Measurements from ENCODE around the gene PPP1R16B.

PPP1R16B gene

DNA sequence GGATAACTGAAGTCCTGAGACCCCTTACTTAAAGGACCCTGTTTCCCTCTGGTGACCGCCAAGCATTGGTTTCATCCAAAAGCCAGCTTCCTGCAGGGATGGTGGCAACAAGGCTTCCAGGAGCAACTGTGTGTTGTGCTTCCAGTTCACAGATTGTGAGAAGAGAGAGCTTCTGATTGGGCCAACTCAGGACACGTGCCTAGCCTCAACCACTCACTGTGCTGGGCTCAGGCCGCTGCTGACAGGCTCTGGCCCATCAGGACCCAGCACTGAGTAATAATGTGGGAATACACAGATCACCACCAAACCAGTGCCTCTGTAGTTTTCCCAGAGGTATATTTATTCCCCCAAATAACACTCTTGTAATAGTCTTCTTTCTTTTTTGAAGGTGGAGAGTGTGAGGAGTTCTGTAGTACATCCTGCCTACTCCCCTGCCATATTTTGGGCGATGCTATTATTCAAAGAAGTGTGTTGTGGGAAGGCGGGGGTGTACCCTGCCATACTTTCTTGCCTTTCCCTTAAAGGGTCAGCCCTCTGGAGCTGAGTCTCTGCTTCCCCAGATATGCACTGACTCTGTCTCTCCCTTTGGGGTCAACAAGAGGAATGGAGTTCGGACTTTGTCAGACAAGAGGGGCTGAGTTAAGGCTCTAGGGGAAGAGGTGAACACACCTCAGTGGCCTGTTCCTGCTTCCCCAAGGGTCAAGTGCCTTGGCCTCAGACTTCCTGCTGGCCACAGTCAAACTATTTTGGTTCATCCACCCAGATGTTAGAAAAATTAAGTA is 23.2 kb downstream of the PPP1R16B start:
- no peak for DNase-seq

DNA sequence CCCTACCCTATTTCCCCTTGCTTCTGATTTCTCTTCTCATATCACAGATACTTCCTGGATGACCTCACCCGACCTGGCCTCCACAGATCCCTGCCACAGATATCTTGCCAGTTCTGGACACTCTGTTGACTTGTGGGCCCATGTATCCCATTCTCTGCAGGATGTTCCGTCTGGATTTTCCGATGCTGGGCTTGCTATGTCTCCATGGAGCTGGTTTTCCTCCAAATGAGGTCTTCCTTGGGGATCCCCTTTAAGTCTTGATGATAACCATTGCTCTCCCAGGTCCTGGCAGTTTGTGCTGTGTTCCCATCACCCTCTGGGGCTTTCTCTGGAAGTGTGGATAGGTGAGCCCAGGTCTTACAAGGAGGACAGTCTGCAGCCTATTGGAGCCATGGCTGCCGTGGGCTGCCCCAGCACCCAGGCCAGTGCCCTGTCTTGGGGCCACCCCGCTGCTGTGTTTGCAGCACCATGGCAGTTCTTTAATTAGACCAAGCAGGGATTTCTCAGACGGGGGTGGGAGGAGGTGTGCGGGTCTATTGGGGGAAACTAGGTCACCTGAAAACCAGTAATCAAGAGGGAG is 23.9 kb downstream of the PPP1R16B start:
- DNase-seq, result no peak

DNA sequence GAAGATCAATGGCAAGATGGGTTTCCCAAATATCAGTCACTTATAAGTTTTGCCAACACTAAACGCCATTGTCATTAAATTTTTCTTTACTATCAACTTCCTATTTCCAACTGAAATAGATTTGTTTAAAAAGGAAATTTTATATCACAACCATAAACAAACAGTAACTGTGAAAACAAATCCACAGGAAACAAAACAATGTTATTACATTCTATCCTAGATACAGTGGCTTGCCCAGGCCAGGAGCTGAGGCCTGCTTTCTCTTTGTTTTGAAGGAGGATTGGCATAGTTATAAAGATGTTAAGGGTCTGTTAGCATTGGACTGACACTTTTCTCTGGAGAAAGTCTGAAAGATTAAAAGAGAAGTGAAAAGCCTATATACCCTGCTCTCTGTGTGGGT is 24.9 kb downstream of the PPP1R16B start:
- DNase-seq, result no peak

DNA sequence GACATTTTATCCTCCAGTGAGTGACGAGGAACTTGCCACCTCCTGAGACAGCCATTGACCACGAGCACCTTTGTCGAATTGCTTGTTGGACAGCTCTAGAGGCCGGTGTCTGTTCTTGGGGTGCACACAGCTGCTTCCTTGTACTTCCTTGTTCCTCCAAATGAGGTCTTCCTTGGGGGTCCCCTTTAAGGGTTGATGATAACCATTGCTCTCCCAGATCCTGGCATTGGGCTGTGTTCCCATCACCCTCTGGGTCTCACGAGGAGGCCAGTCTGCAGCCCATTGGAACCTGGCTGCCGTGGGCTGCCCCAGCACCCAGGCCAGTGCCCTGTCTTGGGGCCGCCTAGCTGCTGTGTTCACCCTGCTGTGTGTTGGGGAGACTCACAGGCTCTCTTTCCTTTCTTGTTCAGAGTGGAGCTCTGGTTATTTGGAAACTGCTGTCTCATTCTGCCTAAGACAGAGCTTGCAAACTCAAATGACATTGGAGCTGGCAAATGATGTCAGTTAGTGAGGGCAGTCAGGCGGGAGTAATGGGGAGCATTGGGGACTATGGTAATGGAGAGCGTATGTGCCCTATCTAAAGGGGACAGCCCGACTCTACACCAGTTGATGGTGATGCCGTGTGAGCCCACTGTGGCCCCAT is 25.7 kb downstream of the PPP1R16B start:
- no peak for DNase-seq

DNA sequence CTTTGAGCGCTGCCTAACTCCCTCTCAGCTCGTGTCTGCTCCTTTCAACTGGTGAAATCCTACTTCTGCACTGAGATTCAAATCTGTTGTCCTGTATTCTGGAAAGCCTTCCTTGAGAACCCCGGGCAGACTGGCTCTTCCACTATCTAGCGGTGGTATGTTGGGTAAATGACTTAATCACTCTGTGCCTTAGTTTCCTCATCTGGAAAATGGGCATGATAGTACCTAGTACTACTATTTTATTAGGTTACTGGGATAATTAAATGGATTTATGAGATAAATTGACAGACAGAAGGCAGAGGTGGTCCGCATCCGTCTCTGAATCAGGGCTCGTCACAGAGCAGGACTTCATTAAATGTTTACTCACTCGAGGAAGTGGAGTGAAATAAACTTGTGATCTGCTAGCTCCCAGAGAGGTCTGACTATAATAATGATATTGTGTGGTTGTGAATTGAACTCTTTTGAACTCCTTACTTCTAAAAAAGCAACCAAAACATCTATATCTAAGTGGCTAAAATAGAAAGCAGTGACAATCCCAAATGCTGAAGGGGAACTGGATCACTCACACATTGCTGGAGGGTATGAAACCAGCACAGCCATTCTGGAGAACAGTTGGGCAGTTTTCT is 26.6 kb downstream of the PPP1R16B start:
- DNase-seq, result no peak

DNA sequence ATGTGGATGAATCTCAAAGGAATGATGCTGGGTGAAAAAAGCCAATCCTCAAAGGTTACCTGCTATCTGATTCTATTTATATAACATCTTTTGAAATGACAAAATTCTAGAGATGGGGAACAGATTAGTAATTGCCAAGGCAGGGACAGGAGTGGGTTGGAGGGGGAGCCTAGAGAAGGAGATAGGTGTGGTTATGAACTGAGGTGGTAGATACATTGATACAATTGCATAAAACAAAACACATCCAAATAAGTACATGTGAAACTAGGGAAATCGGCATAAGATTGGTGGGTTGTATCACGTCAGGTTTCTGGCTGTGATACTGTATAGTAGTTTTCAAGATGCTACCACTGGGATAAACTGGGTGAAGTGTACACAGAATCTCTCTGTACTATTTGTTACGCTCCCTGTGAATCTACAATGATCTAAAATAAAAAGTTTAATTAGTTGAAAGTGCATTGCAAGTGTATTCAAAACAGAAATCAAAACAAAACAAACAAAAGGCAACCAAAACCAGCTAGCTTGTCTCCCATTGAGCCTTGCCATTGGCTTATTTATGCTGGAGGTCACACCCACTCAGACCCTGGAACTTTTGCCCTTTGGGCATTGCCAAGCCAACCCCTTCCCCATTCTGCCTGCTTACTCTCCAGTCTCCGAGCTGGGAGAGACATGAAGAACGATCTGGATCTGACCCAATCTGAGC is 27.8 kb downstream of the PPP1R16B start:
- DNase-seq, result no peak

DNA sequence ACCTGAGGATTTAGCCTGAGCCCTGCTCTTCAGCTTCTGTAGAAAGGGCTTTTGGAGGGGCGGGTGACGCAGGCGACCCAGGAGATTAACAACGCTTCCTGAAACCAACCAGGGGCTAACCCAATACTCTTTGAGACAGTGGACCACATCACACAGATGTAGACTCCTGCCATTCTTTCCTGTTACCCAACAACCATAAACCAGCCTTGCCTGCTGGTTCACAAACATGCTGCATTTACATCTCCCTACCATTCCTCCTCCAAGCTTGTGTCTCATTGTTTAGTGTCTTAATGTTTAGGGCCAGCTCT is 28.3 kb downstream of the PPP1R16B start:
- peak; percentile 64 for DNase-seq

DNA sequence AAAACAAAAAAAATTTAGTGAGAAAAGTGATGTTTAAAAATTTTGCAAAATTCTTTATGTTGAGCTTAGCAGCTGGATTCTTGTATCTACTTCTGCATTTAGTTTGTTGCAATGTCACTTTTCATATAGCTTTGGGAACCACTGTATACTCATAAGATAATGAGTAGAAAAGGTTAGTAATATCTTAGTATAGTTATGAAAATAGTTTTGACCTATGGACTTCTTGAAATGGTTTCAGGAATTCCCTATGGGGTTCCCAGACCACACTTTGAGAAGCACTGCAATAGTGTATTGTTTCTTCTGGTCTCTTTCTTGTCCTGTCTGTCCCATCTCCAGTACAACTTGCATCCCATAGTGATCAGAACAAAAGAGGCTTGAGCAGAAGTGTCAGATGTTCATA is 29.4 kb downstream of the PPP1R16B start:
- DNase-seq, result no peak

DNA sequence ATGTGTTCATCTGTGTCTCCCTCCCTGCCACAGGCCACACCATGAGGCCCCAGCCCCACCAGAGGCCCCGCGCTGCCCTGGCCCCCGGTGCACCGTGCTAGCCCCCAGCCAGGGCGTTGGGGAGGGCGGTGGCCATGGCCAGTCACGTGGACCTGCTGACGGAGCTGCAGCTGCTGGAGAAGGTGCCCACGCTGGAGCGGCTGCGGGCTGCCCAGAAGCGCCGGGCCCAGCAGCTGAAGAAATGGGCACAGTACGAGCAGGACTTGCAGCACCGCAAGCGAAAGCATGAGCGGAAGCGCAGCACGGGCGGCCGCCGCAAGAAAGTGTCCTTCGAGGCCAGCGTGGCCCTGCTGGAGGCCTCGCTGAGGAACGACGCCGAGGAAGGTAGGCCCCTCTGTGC is 30.3 kb downstream of the PPP1R16B start:
- no peak for DNase-seq

DNA sequence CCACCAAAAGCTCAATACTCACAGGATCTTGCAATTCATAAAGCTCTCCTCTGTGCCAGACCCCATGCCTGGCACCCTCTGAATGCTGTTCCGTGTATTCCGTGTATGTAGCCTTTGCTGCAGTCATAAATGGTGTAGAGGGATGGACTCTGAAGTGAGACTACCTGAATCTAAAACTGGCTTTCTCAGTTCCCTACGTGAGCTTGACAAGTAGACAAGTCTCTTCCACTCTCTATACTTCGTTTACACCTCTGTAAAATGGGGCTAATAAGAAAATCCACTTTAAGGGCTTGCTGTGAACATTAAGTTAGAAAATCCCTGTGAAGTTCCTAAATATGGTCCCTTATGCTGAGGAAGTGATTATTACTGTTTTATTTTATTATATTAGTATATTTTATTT is 31.5 kb downstream of the PPP1R16B start:
- DNase-seq, result no peak

DNA sequence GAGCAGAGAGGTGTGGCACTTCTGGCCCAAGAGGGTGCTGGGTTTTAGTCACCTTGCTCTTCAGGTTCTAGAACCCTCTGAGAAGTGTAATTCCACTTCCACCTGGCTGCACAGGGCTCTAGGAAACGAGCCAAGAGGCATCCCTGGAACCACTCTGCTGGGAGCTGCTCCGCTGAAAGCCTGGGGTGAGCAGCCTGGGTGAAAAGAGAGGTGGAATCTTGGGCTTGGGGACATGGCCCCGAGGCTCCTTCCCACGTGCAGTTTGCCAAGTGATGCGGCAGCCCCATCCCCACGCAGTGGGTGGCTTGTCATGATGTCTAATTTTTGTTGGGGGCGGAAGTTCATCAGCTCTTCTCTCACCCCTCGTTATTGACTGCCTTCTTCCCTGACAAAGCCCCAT is 32.8 kb downstream of the PPP1R16B start:
- DNase-seq, result no peak

DNA sequence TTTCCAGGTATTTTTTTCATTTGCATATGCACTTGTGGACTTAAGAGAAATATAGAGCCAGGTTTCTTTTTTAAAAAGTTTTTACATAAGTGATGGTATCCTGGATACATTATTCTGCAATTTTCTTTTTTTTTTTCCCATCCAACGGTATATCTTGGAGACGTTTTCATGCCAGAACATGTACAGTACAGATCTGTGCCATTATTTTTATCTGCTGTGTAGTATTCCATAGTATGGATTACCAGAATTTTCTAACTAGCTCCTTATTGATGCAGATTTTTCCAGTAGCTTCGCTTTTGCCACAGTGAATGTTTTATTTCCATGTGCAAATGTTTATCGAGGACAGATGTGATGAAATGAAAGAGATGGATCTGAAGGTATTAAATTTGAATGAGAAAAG is 34.1 kb downstream of the PPP1R16B start:
- no peak for DNase-seq

DNA sequence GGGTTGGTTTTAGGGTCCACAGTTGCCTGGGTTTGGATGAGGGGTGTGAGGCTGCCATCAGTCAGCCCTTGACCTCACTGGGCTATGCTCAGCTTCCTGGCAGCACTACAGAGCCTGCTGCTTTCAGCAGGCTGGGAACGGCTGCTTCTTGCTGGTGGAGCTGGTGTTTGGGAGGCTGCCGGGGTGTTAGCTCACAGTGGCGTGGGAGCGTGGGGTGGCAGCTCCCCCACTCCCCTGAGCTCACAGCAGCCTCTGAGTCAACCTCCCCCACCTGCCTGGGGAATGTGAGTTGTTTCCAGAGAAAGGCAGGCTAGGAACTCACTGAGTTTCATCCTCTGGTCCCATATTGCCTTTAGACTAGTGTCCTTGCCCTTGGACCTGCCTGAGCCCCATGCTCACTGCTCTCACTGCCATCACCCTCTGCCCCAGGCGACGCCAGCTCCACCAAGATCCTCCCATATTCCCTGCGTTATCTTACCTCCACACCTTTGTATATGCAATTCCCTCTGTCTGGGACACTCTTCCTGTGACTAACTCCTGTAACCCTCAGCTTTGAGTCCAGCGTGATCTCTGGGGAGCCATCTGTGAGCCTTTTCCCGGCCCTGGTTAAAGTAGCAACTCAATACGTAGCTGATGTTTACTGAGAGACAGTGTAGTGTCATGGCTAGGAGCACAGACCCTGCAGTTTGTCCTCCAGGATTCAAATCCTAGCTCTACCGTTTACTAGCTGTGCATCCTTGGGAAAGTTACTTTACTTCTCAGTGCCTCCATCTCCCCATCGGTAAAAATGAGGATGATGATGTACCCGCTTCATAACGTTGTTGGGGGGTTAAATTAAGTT is 34.8 kb downstream of the PPP1R16B start:
- DNase-seq, result no peak

DNA sequence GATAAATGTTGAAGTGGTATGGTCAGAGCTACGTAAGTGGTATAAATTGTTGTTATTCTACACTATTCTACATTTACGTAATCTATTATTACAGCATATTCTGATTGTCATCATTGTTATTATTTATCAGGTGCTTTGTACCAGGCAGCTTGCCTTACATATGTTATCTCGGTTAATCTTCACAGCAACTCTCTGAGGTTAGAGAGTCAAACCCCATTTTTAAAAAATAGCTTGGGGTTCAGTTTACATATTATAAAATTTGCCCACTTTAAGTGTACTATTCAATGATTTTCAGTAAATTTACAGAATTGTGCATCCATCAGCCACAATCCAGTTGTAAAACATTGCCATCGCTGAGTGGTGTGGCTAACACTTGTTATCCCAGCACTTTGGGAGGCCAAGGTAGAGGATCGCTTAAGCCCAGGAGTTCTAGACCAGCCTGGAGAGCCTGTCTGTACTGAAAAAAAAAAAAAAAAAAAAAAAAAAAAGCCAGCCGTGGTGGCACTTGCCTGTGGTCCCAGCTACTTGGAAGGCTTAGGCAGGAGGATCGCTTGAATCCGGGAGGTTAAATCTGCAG is 35.5 kb downstream of the PPP1R16B start:
- DNase-seq, result no peak

DNA sequence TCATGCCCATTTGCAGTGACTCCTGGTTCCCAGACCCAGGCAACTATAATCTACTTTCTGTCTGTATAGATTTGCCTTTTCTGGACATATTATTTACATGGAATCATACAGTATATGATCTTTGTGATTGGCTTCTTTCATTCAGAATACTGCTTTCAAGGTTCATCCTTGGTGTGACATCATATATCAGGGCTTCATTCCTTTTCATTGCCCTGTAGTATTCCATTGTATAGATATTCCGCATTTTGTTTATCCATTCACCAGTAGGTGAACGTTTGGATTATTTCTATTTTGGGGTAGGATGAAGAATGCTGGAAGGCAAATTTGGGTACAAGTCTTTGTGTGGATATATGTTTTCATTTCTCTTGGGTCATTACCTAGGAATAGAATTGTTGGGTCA is 36.1 kb downstream of the PPP1R16B start:
- no peak for DNase-seq

DNA sequence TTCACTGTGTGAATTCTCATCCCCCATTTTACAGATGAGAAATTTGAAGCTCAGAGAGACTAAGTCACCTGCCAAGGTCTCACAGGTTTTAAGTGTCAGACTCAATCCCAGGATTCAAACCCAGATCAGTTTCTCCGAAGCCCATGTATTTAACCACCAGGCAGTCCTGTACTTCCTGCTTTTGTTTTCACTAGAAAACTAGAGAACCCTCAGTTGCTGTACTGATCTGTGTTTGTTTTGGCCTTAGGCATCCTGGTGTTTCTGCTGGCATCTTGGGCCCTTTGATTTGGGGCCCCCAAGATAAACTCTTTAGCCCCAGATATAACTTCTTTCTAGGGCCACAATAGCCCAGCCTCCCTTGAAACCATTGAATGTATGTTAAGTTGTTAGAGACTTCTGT is 36.5 kb downstream of the PPP1R16B start:
- DNase-seq, result peak; percentile 31

DNA sequence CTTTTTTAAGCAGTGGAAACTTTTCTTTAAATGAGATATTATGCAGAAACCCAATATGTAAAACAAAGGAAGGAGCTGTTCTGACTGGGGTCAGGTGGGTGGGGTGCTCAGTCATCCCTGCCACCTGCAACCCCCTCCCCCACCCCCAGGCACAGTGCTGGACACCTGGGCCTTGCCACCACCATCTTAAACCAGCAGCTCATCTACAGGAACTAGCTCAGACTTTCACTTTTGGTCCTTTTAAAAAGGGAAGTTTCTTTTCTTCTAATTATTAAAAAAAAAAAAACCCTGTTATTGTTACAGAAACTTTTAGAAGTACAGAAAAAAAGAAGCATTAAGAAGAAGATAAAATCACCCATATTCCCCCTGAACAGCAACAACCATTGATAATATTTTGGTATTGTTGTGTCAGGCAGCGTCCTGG is 37.1 kb downstream of the PPP1R16B start:
- DNase-seq, result peak; percentile 78

DNA sequence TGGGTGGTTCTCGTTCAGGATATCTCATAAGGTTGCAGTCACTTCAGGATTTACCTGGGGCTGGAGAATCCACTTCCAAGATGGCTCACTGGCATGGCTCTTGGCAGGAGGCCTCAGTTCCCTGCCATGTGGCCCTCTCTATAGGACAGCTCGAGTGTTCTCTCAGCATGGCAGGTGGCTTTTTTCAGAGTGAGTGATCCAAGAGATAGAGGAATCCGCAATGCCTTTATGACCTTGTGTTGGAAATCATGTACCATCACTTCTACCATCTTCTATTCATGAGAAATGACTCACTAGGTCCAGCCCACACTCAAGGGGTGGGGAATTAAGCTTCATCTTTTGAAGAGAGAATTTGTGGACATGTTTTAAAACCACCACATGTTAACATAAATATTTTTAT is 37.8 kb downstream of the PPP1R16B start:
- no peak for DNase-seq

DNA sequence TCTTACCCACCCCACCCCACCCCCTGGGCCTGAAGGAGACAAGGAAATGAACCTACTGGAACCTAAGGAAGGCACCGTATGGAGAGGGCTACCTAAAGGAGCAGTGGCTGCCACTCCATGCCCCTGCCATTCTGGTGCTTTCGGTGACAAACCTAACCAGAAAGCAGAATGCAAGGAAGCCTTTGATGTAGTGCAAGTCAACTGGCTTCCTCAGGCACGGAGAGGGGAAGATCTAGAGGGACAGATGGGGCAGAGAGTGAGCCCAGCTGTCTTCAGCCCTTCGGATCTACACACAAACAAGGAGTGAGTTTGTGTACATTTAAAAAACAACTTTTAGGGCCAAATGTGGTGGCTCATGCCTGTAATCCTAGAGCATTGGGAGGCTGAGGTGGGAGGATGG is 39.5 kb downstream of the PPP1R16B start:
- no peak for DNase-seq

DNA sequence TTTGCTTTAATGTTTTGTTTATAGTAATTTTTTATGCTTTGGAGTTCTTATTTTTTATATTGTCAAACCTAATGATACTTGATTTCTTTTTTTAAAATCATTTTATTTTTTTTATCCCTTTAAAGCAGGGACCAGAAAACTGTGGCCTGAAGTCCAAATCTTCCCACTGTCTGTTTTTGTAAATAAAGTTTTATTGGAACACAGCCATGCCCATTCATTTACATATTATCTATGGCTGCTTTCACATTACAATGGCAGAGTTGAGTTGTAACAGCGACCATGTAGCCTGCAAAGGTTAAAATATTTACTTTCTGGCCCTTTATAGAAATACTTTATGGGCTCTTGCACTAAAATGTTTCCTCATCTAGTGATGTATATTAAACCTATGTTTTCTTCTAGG is 42.3 kb downstream of the PPP1R16B start:
- DNase-seq, result no peak

DNA sequence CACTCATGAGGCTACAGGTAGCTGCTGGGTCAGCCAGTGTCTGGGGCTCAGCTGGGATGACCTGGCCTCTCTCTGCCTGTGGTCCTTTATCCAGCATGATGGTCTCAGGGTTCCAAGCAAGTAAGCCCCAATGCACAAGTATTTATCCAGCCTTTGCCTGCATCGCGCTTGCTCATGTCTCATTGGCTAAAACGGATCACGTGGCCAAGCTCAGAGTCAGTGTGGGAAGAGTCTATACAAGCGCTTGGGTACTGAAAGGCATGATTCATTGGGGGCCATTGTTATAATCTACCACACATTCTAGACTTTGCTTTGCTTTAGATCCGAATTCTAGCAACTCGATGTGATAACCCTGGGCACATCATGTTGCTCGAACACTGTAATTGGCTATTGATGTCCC is 48.3 kb downstream of the PPP1R16B start:
- no peak for DNase-seq

DNA sequence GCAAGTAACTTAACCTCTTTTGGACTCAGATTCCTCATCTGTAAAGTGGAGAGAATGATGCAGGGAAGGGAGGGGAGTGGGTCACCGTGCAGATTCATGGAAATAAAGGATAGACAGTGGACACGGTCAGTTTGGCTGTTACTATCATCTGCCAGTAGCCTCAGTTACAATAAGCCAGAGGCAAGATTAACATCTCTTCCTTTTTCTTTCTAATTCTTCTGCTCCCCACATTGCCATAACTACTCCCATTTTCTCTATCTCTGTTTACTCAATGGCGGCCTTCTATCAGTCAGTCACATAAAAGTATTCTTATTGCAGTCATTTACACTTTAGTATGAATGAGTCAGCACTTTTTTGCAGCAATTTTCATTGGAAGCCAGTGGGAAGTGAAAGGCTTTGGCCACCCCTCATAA is 49.2 kb downstream of the PPP1R16B start:
- DNase-seq, result peak; percentile 14
